Upper lobe of left lung (tissue), 4 donors: Measurements from ENCODE around the gene RNF213.

Experiments used
- POLR2AphosphoS5 ChIP-seq, 2 donors: sonication (generic); formaldehyde crosslinking; IDR thresholded peaks; one replicate each; pipeline ENCODE4 v1.5.1; 2017; ENCODE audit warnings: antibody characterized with exemption in 2 of 2
- TF ChIP-seq, protein P1 (sequence below), 6 experiments: fragments of 450-650 bp in 4 of 6; fragments of 200-600 bp in 2 of 6; sonication (generic) in 2 of 6; IDR thresholded peaks; one replicate each; pipeline ENCODE4 v1.5.1; 2016 to 2019; ENCODE audit warnings: antibody characterized with exemption in 6 of 6

DNA sequence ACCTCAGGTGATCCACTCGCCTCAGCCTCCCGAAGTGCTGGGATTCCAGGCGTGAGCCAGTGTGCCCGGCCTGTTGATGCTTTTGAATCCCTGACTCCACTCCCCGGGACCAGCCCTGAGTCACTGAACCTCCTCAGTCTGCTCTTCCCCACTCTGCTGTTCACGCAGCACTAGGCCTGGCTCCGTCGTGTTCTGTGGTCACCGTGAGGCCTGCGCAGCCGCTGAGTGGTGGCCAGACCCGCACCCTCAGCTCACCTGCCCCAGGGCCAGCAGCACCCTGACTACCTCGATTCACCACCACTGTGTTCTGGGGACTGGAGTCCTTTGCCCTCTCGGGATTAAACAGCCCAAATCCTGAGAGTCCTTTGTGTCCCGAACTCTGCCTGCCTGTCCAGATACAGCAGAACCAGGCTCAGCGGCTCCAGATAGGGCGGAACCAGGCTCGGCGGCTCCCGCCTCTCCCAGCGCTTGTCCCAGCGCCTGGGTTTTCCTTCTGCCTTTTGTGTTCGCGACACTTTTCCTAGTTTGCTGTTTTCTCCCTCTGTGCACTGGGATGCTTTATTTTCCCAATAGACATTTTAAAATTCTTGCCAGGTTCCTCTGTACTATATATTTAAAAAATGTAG lies 95.7 kb downstream of the RNF213 start:
- TF ChIP-seq, protein P1, sequence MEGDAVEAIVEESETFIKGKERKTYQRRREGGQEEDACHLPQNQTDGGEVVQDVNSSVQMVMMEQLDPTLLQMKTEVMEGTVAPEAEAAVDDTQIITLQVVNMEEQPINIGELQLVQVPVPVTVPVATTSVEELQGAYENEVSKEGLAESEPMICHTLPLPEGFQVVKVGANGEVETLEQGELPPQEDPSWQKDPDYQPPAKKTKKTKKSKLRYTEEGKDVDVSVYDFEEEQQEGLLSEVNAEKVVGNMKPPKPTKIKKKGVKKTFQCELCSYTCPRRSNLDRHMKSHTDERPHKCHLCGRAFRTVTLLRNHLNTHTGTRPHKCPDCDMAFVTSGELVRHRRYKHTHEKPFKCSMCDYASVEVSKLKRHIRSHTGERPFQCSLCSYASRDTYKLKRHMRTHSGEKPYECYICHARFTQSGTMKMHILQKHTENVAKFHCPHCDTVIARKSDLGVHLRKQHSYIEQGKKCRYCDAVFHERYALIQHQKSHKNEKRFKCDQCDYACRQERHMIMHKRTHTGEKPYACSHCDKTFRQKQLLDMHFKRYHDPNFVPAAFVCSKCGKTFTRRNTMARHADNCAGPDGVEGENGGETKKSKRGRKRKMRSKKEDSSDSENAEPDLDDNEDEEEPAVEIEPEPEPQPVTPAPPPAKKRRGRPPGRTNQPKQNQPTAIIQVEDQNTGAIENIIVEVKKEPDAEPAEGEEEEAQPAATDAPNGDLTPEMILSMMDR (IDR thresholded peaks at IDR 0.05) = no peak
- TF ChIP-seq POLR2AphosphoS5 (IDR thresholded peaks at IDR 0.05) = no peak
